HL-60/S4 treated with phorbol 12-myristate 13-acetate at 8.2 ng/mL for 4 days and 3 days (cell line): ENCODE data around the gene PI4K2A.

Experiments used
- in situ Hi-C: fragments of 300-500 bp; cut with MboI; formaldehyde crosslinking; loops from 2 replicates; pipeline ENCODE4 v1.15.0; 2022; ENCODE audit warnings: low sequenced_read_pairs

PI4K2A gene

DNA sequence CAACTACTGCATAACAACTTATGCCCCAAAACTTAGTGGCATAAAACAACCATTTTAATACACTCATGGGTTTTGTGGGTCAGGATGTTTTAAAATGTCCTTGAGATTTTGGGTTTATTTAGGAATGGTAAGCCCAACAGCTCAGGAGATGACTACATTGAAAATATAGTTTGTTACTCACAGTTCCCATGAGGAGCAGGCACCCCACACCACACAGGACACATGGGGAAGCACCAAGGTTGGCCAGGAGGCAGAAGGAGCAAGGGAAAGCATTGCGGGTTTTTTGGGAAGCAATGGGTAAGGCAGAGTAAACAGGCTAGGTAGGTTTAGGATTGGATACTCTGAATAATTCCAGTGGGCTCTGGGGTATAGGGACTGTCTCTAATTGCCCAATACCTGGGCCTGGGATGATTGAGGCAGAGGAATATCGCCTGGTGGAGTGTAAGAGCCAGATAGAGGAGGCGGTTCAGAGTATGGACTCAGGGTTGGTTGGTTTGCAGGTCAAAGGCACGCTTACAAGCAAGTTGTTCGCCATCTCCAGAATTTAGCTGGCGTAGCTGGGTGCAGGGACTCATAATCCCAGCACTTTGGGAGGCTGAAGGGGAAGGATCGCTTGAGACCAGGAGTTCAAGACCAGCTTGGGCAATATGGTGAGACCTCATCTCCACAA, 63.1 kb downstream of the PI4K2A start:
- in situ Hi-C loops = no loop called here

- in situ Hi-C loops = no loop called here
These were observed 63.9 kb downstream of the PI4K2A start for GRCh38 chr10:97704341-97704740.

- in situ Hi-C loops = no loop called here
These were observed 64.7 kb downstream of the PI4K2A start for GRCh38 chr10:97705006-97705670.

GRCh38 chr10:97707134-97707861, 66.8 kb downstream of the PI4K2A start:
- in situ Hi-C loops = no loop called here

DNA sequence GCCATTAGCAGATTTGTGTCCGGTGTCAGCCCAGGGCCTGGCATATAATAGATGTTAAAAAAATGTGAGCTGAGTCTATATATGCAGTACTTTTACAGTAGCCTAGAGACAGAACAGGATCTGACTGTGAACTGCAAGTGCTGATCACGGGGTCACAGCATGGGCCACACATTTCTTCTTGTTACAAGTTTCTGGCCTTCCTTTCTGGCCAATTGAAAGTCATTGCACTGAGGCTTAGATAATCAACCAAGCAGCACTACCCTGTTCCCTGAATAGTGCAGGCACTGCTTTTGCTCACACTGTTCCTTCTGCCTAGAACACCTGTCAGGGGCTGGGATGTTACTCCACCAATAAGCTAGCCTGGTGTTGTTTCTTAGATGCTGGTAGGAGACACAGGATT, 67.7 kb downstream of the PI4K2A start:
- in situ Hi-C loops = no loop called here

DNA sequence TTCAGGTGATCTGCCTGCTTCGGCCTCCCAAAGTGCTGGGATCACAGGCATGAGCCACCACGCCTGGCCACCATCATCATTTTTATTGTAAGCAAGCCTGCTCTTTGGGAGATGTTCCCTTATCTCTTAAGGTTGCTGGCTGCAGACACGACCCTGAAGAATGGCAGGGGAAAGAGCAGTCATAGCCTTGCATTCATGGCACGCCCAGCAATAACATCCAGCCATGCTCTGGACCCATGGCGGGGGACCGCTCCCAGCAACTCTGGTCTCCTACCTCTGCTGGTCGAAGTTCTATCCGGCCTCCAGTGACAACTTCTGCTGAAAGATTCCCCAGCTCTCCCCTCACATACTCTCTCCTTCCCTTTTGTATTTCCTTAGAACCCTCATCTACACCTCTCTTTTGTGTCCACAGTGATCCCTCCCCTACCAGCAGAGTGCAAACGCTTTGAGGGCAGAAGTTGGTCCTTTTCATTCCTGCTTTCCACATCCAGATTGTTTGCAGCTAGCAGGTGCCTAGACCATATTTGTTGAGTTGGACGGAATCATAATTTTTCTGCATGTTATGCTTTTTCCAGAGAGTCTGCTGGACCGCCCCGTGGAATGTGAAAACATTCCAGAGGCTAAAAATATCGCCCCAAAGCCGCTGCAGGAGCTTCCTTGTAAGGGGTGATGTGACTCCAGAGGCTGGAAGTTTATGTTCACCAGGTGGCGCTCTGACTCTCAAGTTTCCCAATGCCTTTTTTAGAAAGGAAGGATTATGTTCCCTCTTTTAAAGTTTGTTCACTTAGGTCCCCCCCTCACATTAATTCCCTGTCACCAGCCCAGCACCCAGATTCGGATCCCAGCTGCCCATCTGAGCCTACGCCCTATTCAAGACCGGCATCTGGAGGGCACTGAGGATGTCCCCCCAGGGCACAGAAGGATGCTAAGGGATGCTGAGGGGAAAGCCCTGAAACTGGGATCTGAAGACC, 68.8 kb downstream of the PI4K2A start:
- in situ Hi-C loops = no loop called here

DNA sequence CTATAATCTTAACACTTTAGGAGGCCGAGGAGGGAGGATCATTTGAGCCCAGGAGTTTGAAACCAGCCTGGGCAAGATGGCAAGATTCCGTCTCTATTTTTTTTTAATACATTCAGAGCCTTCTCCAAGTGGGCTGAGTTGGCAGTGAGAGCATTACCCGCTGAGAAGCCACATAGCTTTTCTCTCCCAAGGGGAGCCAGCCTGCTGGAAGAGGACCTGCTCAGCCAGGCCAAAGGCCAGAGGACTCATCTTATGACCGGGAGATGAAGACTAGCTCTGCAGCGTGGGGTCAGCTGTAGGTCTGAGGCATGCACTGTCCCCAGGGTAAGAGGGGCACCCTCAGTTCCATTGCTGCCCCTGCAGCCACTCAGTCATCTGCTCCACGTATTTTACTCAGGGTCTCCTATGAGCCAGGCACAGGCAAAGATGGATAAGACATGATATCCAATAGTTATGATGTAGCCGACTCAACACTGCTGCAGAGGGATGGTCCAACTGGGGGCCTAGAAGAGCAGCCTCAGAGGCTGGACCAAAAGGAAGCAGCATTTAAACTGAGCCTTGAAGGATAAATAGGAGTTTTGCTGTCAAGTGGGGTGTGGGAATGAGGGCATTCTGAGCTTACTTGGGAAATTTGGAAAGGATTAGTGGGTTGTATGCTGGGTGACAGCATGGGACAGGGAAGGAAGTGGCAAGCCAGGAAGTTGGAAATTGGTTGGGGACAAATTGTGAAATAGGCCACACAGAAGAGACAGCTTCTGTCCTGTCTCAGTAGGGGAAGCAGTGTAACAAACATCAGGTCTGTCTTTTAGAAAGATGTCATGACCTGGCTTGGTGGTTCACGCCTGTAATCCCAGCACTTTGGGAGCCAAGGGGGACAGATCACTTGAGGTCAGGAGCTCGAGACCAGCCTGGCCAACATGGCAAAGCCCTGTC, 71.4 kb downstream of the PI4K2A start:
- in situ Hi-C loops = no loop called here

DNA sequence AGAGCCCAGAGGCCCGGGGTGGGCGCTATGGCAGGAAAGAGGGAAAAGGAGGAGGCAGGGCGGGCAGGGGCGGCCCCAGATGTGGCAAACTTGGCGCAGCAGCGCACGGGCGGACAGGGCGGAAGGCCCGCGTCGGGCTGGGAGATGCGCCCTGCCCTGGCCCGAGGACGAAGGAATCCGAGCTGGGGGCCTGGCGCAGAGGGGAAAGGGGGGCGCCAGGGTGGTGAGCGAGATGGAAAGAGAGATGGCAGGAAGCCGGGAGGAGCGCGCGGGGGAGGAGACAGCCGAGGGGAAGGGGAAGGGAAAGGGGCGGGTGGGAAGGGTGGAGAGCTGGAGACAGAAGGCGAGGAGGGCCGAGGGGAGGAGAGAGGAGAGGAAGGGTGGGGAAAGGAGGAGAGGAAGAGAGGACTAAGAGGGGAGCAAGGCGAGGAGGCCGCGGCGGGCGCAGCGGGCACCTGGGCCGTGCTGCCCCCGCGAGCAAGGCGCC, 72.9 kb downstream of the PI4K2A start, which contains the start of gene MARVELD1:
Gene MARVELD1 (plus strand): TSS at position 392 of the 487 bp plus-strand sequence. CDS start 147 bp downstream, outside the sequence.
- in situ Hi-C loops = no loop called here

DNA sequence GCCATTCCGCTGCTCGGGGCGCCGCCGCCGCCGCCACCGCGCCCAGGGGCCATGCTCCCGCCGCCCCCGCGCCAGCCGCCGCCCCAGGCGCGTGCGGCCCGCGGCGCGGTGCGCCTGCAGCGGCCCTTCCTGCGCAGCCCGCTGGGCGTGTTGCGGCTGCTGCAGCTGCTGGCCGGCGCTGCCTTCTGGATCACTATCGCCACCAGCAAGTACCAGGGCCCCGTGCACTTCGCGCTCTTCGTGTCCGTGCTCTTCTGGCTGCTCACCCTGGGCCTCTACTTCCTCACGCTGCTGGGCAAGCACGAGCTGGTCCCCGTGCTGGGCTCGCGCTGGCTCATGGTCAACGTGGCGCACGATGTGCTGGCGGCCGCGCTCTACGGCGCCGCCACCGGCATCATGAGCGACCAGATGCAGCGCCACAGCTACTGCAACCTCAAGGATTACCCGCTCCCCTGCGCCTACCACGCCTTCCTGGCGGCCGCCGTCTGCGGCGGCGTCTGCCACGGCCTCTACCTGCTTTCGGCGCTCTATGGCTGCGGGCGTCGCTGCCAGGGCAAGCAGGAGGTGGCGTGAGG, 73.4 kb downstream of the PI4K2A start:
- in situ Hi-C loops = no loop called here

DNA sequence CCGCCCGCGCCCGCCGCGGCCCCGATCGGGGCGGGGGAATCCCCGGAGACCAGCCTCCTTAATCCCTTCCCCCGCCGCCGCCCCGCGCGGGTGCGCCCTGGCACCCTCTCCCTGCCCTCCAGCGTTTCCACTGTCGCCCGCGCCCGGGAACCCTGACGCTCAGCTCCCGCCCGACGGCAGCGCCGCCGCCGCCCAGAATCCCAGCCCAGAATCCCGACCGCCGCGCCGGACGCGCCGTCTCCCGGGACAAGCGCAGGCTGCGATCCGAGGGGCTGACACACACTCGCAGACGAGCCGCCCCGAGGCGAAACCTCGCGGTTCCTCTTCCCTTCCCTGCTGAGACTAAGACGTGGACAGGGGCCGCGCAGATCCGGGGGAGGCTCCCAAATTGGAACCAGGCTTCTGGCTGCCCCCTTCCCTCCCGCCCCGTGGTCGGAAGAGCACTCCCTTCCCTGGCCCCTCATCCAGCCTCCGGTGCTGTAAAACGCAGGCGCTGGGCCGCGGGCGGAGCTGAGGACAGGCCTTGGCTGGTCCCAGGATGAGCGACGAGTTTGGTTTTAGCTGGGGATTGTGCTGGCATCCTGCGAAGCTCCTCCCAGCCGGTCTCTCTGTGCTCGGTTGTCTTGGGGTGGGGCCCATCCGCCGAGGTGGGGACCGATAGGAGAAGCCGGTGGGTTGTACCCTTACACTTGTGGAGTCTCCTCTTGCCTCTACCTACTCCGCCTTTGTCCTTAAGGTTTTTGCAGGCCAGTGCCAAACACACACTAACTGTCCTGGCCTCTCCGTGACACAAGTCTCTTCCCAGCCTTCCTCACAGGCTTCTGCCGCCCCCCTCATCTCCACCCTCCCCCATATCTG, 74.2 kb downstream of the PI4K2A start:
- in situ Hi-C loops = no loop called here

- in situ Hi-C loops = no loop called here
These were observed 74.9 kb downstream of the PI4K2A start for GRCh38 chr10:97715259-97715874.

GRCh38 chr10:97717627-97718026, 77.2 kb downstream of the PI4K2A start:
- in situ Hi-C loops = no loop called here

GRCh38 chr10:97718178-97718577, 77.7 kb downstream of the PI4K2A start:
- in situ Hi-C loops = no loop called here

DNA sequence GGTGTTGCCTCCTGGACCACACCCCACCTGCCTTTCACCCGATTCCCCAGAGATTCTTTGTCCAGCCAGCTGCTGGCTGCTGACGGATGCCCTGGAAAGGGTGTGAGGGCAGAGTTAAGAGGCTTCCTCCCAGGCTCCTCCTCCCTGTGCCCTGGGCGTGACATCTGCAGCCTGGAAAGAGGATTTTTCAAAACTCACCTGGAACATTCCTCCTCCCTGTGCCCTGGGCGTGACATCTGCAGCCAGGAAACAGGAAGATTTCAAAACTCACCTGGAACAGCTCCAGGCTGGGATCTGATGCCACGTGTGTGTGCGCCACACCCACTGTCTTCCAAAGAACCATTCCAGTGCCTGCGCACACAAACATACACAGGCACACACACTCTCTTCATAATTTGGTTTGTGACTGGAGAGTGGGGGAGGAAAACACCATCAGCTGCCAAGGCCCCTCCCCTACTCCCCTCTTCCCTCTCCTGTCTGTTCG, 78.2 kb downstream of the PI4K2A start:
- in situ Hi-C loops = no loop called here

DNA sequence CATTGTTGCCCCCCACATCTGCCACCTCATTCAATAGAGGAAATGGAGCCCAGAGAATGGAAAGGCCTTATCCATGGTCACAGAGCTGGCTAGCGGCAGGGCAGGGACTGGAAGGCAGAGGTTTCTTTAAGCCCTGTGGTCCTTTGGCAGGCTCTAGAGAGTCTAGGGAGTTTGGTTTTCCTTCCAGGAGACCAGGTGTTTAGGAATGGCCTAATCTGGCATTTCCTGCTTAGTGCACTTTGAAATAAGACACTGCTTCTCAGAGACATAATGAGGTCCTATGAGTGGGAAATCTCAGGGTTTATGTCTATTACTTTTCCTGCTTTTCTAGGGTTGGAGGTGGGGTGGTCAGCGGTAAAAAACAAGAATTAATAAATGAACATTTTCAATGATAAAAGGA, 79.1 kb downstream of the PI4K2A start:
- in situ Hi-C loops = no loop called here

DNA sequence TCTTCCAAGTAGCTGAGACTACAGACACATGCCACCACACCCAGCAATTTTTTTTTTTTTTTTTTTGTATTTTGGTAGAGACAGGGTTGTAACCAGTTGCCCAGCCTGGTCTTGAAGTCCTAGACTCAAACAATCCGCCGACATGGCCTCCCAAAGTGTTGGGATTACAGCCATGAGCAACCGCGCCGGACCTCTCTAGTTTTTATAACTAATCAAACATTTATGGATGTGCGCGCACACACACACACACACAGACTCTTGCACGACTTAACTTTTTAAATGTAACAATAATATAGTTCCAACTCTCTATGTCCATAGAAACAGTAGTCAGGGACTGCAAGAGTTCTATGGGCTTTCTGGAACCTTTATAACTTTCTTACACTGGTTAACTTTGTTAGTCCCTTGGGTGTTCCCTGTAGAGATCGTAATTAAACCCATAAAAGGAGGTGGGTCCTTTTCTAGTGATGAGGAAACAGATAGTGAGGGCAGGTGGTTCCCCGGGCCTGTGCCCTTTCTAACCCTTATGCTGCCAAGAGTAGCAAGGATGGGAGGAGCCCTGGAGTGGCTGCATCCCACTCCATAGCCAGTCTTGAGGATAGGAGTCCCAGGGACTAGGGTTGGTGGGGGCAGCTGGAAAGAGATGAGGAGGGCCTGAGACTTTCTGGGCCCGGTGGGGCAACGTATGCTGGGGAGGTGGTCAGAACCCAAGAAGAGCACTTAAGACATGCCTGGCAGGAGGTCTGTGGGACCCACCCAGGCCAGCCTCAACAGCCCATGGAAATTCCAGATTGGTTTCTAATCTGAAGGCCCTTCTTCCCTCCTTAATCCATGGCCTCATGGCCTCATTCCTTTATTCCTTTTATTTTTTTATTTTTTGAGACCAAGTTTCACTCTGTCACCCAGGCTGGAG, 81.7 kb downstream of the PI4K2A start:
- in situ Hi-C loops = no loop called here

- in situ Hi-C loops = no loop called here
These were observed 82.5 kb downstream of the PI4K2A start for GRCh38 chr10:97723001-97723400.
